ENCODE data around the gene PTPRB. TPM values are rescaled to one million over a fixed set of nuclear protein-coding genes. Genes with fewer than 3 reads are reported as not detected.

The PTPRB gene
- total RNA-seq, 1 experiment from 2014 or later = 43.2 TPM

DNA sequence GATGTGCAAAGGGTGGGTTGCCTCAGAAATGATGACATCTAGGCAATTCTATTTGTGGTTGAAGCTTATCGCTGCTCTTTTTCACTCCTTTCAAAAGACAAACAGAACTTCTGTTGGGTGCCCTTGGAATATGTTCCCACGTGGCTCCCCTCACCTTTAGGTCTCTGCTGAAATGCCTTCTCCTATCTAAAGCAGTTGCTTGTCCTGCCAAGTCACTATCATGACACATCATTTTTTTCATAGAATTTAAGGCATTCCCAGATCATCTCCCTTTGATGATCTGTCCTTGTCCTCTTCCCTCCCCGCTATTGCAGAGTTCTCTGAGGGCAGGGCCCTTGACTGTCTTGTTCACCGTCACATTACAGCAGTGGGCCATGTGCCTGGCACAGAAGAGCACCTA is 75.7 kb downstream of the PTPRB start:
- CTCF ChIA-PET = interaction anchor here (0.8 kb wide), 1 partner anchor 13 kb away, joined by 3 read pairs; no protein-coding TSS in a partner anchor
- no peak for DNase-seq
- H3K4me1 Mint-ChIP-seq (ENCODE audit: low read depth, unreplicated experiment) = no peaks in the 10 kb centered on the region
- peaks cover 40% of the 10 kb centered on the region for H3K36me3 Mint-ChIP-seq (ENCODE audit: insufficient read depth, unreplicated experiment)
- no TSS peak for BruUV-seq (replicated peaks)
- H3K4me3 Mint-ChIP-seq (ENCODE audit: low read depth, unreplicated experiment) = no peak overlapping the region
- intact Hi-C loops (cut with micrococcal nuclease; ENCODE audit: unreplicated experiment) = no loop called here
- no peak overlapping the region for H3K27ac Mint-ChIP-seq (ENCODE audit: unreplicated experiment)
- H3K9me3 Mint-ChIP-seq (ENCODE audit: low read depth, unreplicated experiment) = no peaks in the 10 kb centered on the region
- TF ChIP-seq, protein P1, sequence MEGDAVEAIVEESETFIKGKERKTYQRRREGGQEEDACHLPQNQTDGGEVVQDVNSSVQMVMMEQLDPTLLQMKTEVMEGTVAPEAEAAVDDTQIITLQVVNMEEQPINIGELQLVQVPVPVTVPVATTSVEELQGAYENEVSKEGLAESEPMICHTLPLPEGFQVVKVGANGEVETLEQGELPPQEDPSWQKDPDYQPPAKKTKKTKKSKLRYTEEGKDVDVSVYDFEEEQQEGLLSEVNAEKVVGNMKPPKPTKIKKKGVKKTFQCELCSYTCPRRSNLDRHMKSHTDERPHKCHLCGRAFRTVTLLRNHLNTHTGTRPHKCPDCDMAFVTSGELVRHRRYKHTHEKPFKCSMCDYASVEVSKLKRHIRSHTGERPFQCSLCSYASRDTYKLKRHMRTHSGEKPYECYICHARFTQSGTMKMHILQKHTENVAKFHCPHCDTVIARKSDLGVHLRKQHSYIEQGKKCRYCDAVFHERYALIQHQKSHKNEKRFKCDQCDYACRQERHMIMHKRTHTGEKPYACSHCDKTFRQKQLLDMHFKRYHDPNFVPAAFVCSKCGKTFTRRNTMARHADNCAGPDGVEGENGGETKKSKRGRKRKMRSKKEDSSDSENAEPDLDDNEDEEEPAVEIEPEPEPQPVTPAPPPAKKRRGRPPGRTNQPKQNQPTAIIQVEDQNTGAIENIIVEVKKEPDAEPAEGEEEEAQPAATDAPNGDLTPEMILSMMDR (IDR thresholded peaks at IDR 0.05; ENCODE audit: unreplicated experiment) = no peak
- no peaks in the 10 kb centered on the region for H3K27me3 Mint-ChIP-seq (ENCODE audit: unreplicated experiment)

DNA sequence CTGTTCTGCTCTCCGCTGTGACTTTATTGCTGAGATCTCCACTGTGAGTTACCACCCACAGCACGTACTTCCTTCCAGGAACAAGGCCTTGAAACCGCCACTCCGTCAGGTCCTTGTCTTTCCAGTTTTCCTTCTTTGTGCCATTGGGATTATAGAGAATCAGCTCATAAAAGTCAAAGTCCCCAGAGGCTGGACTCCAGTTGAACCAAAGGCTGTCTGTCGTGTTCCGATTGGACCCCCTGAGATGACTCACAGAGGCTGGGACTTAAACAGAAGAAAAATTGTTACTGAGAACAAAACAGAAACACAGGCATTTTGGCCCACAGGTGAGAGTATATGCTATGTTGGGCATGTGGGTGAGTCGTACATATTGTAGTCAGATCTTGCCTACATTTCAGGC is 76.6 kb downstream of the PTPRB start:
- Mint-ChIP-seq H3K27me3 (ENCODE audit: unreplicated experiment) (no peaks in the 10 kb centered on the region), H3K27ac (ENCODE audit: unreplicated experiment) (no peak overlapping the region), H3K4me3 (ENCODE audit: low read depth, unreplicated experiment) (no peak overlapping the region), H3K36me3 (ENCODE audit: insufficient read depth, unreplicated experiment) (peaks cover 43% of the 10 kb centered on the region), H3K9me3 (ENCODE audit: low read depth, unreplicated experiment) (no peaks in the 10 kb centered on the region), H3K4me1 (ENCODE audit: low read depth, unreplicated experiment) (no peaks in the 10 kb centered on the region)
- no TSS peak for BruUV-seq (replicated peaks)
- TF ChIP-seq, protein P1 (IDR thresholded peaks at IDR 0.05; ENCODE audit: unreplicated experiment) = no peak
- intact Hi-C loops (cut with micrococcal nuclease; ENCODE audit: unreplicated experiment) = no loop called here
- CTCF ChIA-PET = interaction anchor here (0.8 kb wide), 1 partner anchor 14 kb away, joined by 3 read pairs; no protein-coding TSS in a partner anchor
- DNase-seq = no peak

DNA sequence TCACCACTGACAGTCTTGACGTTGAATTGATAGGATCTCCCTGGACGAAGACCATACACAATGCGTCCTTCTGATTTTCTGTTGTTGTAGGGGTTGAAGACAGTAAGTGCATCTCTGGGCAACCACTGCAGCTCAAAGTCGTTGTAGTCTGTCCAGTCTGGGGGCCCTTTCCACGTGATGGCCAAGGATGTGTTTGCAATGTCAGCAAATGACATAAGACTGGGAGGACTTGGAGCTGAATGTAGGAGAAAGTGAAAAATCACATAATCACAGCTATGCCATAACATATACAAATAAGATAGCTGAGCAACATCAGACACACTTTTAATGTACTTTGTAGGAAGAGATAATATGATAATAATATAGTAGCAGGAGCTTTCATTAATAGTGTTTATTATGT is 77.8 kb downstream of the PTPRB start:
- intact Hi-C loops (cut with micrococcal nuclease; ENCODE audit: unreplicated experiment) = no loop called here
- CTCF ChIA-PET = no interaction called here
- no peak for DNase-seq
- H3K27ac Mint-ChIP-seq (ENCODE audit: unreplicated experiment) = no peak overlapping the region
- no peaks in the 10 kb centered on the region for H3K9me3 Mint-ChIP-seq (ENCODE audit: low read depth, unreplicated experiment)
- H3K4me1 Mint-ChIP-seq (ENCODE audit: low read depth, unreplicated experiment) = no peaks in the 10 kb centered on the region
- no TSS peak for BruUV-seq (replicated peaks)
- peaks cover 42% of the 10 kb centered on the region for H3K36me3 Mint-ChIP-seq (ENCODE audit: insufficient read depth, unreplicated experiment)
- H3K27me3 Mint-ChIP-seq (ENCODE audit: unreplicated experiment) = no peaks in the 10 kb centered on the region
- no peak overlapping the region for H3K4me3 Mint-ChIP-seq (ENCODE audit: low read depth, unreplicated experiment)
- TF ChIP-seq, protein P1 (IDR thresholded peaks at IDR 0.05; ENCODE audit: unreplicated experiment) = no peak

DNA sequence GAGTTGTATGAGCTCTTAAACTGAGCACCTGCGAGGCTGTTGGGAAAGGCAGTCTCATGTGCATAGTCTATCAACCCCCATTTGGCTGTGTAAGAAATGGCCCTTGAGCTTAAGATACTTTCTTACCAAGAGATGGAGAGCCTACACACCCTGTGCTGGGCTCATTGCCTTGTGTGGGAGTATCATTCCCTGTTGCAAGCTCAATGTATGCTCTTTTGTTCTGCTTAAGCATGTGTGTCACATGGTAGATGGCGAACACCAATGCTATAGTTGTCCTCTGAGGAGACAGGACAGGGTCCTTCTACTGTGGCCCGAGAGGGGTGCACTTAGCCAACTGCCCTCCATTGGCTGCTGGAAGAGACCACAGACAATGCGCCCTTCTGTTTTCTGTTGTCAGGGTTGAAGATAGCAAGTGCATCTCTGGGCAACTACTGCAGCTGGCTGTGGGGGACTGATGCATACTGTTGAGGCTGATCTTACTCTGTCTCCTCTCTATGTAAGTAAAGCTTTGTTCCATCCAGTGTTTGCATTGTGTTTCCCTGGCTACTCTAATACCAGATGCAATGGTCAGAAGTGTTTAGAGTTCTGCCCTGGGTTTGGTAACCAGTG is 79.5 kb downstream of the PTPRB start:
- H3K27ac Mint-ChIP-seq (ENCODE audit: unreplicated experiment) = no peak overlapping the region
- H3K36me3 Mint-ChIP-seq (ENCODE audit: insufficient read depth, unreplicated experiment) = peaks cover 46% of the 10 kb centered on the region
- H3K4me1 Mint-ChIP-seq (ENCODE audit: low read depth, unreplicated experiment) = no peaks in the 10 kb centered on the region
- intact Hi-C loops (cut with micrococcal nuclease; ENCODE audit: unreplicated experiment) = no loop called here
- CTCF ChIA-PET = no interaction called here
- H3K27me3 Mint-ChIP-seq (ENCODE audit: unreplicated experiment) = no peaks in the 10 kb centered on the region
- TF ChIP-seq, protein P1 (IDR thresholded peaks at IDR 0.05; ENCODE audit: unreplicated experiment) = no peak
- no peaks in the 10 kb centered on the region for H3K9me3 Mint-ChIP-seq (ENCODE audit: low read depth, unreplicated experiment)
- no TSS peak for BruUV-seq (replicated peaks)
- H3K4me3 Mint-ChIP-seq (ENCODE audit: low read depth, unreplicated experiment) = no peak overlapping the region
- DNase-seq = no peak

All from Calu3 (cell line).